Measurements from ENCODE around the gene C2orf69.

C2orf69 gene

DNA sequence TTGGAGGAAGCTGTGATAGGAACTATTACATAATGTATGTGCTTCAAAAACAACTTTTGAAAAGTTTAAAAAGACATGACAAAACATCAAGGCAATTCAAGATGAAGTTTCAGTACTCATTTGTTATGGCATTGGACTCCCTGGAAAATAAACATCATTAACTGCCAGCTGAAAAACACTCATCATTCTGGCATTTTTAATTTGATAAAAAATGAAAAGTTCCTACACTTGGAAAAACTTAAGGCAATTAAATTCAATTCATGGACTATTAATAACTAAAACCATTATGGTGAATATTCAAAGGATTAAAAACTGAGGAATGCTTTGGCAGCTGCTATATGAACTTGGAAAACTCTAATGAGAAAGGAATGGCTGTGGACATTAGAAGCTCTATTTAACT, 35.7 kb downstream of the C2orf69 start:
- CTCF ChIA-PET, result no interaction called here
- POLR2A ChIA-PET, result no interaction called here

DNA sequence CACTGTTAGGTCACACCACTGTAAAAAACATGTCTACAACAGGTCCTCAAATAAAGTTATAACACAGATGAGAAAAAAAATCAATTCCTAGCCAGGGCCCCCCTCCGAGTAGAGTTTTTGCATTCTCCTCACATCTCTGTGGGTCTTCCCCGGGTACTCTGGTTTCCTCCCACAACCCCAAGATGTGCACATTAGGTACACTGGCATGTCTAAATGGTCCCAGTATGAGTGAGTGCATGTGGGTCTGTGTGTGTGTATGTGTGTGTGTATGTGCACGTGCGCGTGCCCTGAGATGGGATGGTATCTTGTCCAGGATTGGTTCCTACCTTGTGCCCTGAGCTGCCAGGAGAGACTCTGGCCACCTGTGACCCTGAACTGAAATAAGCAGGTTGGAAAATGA, 39.3 kb downstream of the C2orf69 start:
- ChIA-PET POLR2A (no interaction called here), CTCF (interaction anchor here (1.3 kb wide), 1 partner anchor 10 kb away, joined by 8 read pairs; no protein-coding TSS in a partner anchor)
- no peak for DNase-seq (ENCODE audit: low read depth, low spot score)
- H3K4me3 ChIP-seq (ENCODE audit: low read depth, low read length), result no peak overlapping the region
- TF ChIP-seq, protein P1, sequence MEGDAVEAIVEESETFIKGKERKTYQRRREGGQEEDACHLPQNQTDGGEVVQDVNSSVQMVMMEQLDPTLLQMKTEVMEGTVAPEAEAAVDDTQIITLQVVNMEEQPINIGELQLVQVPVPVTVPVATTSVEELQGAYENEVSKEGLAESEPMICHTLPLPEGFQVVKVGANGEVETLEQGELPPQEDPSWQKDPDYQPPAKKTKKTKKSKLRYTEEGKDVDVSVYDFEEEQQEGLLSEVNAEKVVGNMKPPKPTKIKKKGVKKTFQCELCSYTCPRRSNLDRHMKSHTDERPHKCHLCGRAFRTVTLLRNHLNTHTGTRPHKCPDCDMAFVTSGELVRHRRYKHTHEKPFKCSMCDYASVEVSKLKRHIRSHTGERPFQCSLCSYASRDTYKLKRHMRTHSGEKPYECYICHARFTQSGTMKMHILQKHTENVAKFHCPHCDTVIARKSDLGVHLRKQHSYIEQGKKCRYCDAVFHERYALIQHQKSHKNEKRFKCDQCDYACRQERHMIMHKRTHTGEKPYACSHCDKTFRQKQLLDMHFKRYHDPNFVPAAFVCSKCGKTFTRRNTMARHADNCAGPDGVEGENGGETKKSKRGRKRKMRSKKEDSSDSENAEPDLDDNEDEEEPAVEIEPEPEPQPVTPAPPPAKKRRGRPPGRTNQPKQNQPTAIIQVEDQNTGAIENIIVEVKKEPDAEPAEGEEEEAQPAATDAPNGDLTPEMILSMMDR (IDR thresholded peaks at IDR 0.05; ENCODE audit: insufficient read depth, low read length, missing control alignments), result no peak

More for the DNA sequence above, 35.7 kb downstream of the C2orf69 start:
- TF ChIP-seq, protein P1 (IDR thresholded peaks at IDR 0.05; ENCODE audit: insufficient read depth, low read length, missing control alignments), result no peak
- no peak for DNase-seq (ENCODE audit: low read depth, low spot score)
- H3K4me3 ChIP-seq (ENCODE audit: low read depth, low read length), result no peak overlapping the region

DNA sequence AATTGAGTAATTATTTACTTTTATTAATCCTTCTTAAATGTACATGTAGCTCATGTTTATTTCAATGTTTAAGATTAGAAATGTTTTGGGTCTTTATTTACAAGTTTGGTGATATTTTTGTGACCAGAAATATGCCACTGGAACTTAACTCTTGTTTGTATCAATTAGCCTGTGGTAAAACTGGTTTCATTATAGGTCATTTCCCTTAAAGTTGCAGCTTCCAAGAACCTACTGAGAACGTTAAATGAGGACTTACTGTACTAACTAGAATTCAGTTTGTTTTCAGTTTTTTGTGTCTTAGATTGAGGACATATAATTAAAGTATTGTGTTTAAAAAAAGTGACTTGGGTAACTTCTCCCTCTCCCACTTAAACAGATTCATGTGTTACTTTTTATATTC, 39.9 kb downstream of the C2orf69 start:
- POLR2A ChIA-PET, result no interaction called here
- no peak for DNase-seq (ENCODE audit: low read depth, low spot score)
- CTCF ChIA-PET, result interaction anchor here (1.3 kb wide), 1 partner anchor 10 kb away, joined by 8 read pairs; no protein-coding TSS in a partner anchor
- TF ChIP-seq, protein P1 (IDR thresholded peaks at IDR 0.05; ENCODE audit: insufficient read depth, low read length, missing control alignments), result no peak
- no peak overlapping the region for H3K4me3 ChIP-seq (ENCODE audit: low read depth, low read length)

DNA sequence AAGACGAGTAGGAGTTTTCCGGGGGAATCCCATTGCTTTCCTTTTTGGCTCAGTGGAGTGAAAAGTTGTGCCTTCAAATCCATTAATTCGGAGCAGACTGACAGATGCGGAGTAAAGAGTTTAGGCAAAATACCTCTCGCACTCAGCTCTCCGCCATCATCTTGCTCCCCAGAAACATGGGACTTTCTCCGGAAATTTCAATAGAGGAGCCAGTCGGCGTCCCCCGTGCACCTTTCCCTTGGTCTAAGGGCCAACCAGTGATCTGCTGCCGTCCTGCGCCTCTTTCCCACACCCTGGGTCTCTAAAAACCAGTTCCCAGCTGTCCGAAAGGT, 43.9 kb downstream of the C2orf69 start:
- no peak for DNase-seq (ENCODE audit: low read depth, low spot score)
- TF ChIP-seq, protein P1 (IDR thresholded peaks at IDR 0.05; ENCODE audit: insufficient read depth, low read length, missing control alignments), result no peak
- CTCF ChIA-PET, result no interaction called here

DNA sequence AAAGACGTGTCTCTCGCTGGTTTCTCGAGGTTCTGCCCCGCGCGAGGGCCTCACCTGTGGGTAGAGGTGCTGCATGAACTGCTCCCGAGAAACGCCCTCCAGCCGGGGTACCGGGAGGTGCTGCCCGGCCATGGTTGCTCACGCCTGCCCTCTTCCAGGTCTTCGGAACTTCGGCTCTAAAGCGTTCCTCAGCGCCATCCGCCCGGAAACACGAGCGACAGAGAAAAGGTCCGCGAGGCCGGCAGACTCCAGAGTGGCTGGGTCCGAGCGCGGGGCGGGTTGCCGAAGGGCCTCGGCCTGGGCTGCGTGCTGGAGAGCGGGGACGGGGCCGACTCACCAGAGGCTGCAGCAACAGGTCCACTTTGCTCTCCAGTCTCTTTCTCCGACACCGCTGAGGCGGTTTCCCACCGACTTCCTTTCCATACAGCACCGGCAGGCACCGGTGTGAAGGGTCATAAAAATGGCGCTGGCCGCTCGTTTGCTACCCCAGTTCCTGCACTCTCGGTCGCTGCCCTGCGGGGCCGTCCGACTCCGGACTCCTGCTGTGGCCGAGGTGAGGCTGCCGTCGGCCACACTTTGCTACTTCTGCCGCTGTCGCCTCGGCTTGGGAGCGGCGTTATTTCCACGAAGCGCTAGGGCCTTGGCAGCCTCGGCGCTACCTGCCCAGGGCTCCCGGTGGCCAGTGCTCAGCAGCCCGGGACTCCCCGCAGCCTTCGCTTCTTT, 44.4 kb downstream of the C2orf69 start, which contains the start of the genes MAIP1 and TYW5:
Gene MAIP1, plus strand, starts transcription at position 244 of the 723 bp plus-strand sequence. Its CDS starts 217 bp downstream, at position 461.
Gene TYW5, minus strand, starts transcription at position 153 of the 723 bp plus-strand sequence. Its CDS starts 21 bp downstream, at position 132.
- ChIA-PET CTCF (no interaction called here), POLR2A (no interaction called here)
- peak within 1 kb of the TSS; percentile 95 for H3K4me3 ChIP-seq (ENCODE audit: low read depth, low read length)
- no peak for DNase-seq (ENCODE audit: low read depth, low spot score)
- TF ChIP-seq, protein P1 (IDR thresholded peaks at IDR 0.05; ENCODE audit: insufficient read depth, low read length, missing control alignments), result peak; percentile 45

More for the DNA sequence above, 43.9 kb downstream of the C2orf69 start:
- H3K4me3 ChIP-seq (ENCODE audit: low read depth, low read length), result peak overlapping the region; percentile 95
- POLR2A ChIA-PET, result no interaction called here

DNA sequence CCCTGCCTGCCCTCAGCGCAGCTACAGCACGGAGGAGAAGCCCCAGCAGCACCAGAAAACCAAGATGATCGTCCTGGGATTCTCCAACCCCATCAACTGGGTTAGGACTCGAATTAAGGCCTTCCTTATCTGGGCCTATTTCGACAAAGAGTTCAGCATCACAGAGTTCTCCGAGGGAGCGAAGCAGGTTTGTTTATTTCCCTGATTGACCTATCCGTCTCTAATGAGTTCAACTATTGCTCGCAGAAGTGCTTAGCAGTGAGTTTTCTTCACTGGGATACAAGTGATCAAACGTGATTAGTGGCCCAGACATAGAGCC, 44.9 kb downstream of the C2orf69 start:
- CTCF ChIA-PET, result interaction anchor here (0.8 kb wide), 1 partner anchor 18 kb away, joined by 3 read pairs; no protein-coding TSS in a partner anchor
- POLR2A ChIA-PET, result no interaction called here

More for the DNA sequence above, 44.9 kb downstream of the C2orf69 start:
- TF ChIP-seq, protein P1 (IDR thresholded peaks at IDR 0.05; ENCODE audit: insufficient read depth, low read length, missing control alignments), result no peak
- peak overlapping the region; percentile 95 for H3K4me3 ChIP-seq (ENCODE audit: low read depth, low read length)
- DNase-seq (ENCODE audit: low read depth, low spot score), result no peak
